Testis (tissue), 3 donors: ENCODE data around the gene SSTR5. TPM values are rescaled to one million over a fixed set of nuclear protein-coding genes. Genes with fewer than 3 reads are reported as not detected.

ENCODE experiments used
- DNase-seq: peaks from one replicate; pipeline ENCODE4 v3.0.0-alpha.2; 2019
- H3K27ac ChIP-seq, 2 donors: fragments of 200-600 bp; sonication (generic); one replicate each; pipeline ENCODE4 v1.5.1; 2019
- H3K27me3 ChIP-seq: fragments of 200-600 bp; sonication (generic); one replicate; pipeline ENCODE4 v1.5.1; 2019
- H3K36me3 ChIP-seq: fragments of 200-600 bp; sonication (generic); one replicate; pipeline ENCODE4 v1.5.1; 2017; ENCODE audit warnings: low read depth; ENCODE audit errors: missing control alignments
- H3K4me1 ChIP-seq: fragments of 200-600 bp; sonication (generic); one replicate; pipeline ENCODE4 v1.5.1; 2019
- H3K4me3 ChIP-seq, 2 donors: fragments of 200-600 bp; sonication (generic); one replicate each; pipeline ENCODE4 v1.5.1; 2017 to 2019
- H3K9me3 ChIP-seq: fragments of 200-600 bp; sonication (generic); one replicate; pipeline ENCODE4 v1.5.1; 2017
- CTCF ChIP-seq, 3 experiments: fragments of 450-650 bp in 2 of 3; fragments of 200-600 bp in 1 of 3; sonication (generic) in 1 of 3; IDR thresholded peaks; one replicate each; pipeline ENCODE4 v1.5.1; 2016 to 2019; ENCODE audit warnings: antibody characterized with exemption in 3 of 3, mild to moderate bottlenecking in 2 of 3, moderate library complexity in 1 of 3
- POLR2A ChIP-seq: fragments of 450-650 bp; IDR thresholded peaks from one replicate; pipeline ENCODE4 v1.6.1; 2017; ENCODE audit warnings: antibody characterized with exemption, mild to moderate bottlenecking, moderate library complexity
- WGBS, 2 donors: methylation state at CpG; one replicate each; pipeline ENCODE4 v1.1.5; 2018; 5-methylcytosine and 5-hydroxymethylcytosine counted together
- intact Hi-C: fragments of 100-400 bp; cut with DNase I; formaldehyde crosslinking; loops from one replicate; pipeline ENCODE4 v1.15.1; 2023; ENCODE audit warnings: low total_unique reads
- polyA plus RNA-seq: library from polyadenylated mRNA; stranded (reverse); fragments of 350-450 nt; fragmentation: Illumina TruSeq; extraction: RNeasy Lipid Tissue Mini Kit (QIAGEN cat#74804); gene quantifications from one replicate; pipeline ENCODE4 v1.2.3, GENCODE V29; 2014; ENCODE audit warnings: low read depth, low replicate concordance; ENCODE audit not compliant: insufficient read depth
- total RNA-seq, 2 donors: library from RNA; depleted of rRNA; stranded (reverse); fragments of >200 nt; gene quantifications; one replicate each; pipeline ENCODE4 v1.2.3, GENCODE V29; 2016

Gene SSTR5
- total and polyA plus RNA-seq, 3 donors from 2014 or later, result 0.31 TPM; not detected in 2

- Histone ChIP-seq H3K9me3 (no peaks in the 10 kb centered on the region), H3K36me3 (no peaks in the 10 kb centered on the region), H3K27me3 (no peaks in the 10 kb centered on the region), H3K4me3 (no peak overlapping the region), H3K27ac (no peak overlapping the region), H3K4me1 (no peaks in the 10 kb centered on the region)
- no peak for DNase-seq
- intact Hi-C loops, result no loop called here
- TF ChIP-seq CTCF (IDR thresholded peaks at IDR 0.05), result no peak
- no peak for TF ChIP-seq POLR2A
- 43 to 59% methylated on average over 8 to 32 of the region's 32 CpGs for WGBS, 2 donors
Observed at GRCh38 chr16:1070084-1070863, 2.3 kb upstream of the SSTR5 start.

- Histone ChIP-seq H3K4me3 (no peak overlapping the region), H3K36me3 (no peaks in the 10 kb centered on the region), H3K4me1 (no peaks in the 10 kb centered on the region), H3K9me3 (no peaks in the 10 kb centered on the region), H3K27ac (no peak overlapping the region), H3K27me3 (no peaks in the 10 kb centered on the region)
- intact Hi-C loops, result no loop called here
- WGBS, 2 donors, result 33 to 47% methylated on average over 1 to 16 of the region's 16 CpGs
- no peak for TF ChIP-seq POLR2A
- no peak for TF ChIP-seq CTCF (IDR thresholded peaks at IDR 0.05)
- DNase-seq, result no peak
Observed at GRCh38 chr16:1070864-1071408, 1.6 kb upstream of the SSTR5 start.

- DNase-seq, result no peak
- Histone ChIP-seq H3K36me3 (no peaks in the 10 kb centered on the region), H3K27me3 (no peaks in the 10 kb centered on the region), H3K27ac (no peak overlapping the region), H3K9me3 (no peaks in the 10 kb centered on the region), H3K4me3 (no peak overlapping the region), H3K4me1 (no peaks in the 10 kb centered on the region)
- intact Hi-C loops, result no loop called here
- TF ChIP-seq CTCF (IDR thresholded peaks at IDR 0.05), result no peak
- TF ChIP-seq POLR2A, result no peak
- WGBS, 2 donors, result 18 to 21% methylated on average over 19 to 30 of the region's 30 CpGs
Observed at GRCh38 chr16:1071561-1072225, 854 bp upstream of the SSTR5 start.

- 61% methylated on average over 12 of the region's 13 CpGs; no CpG with 5 or more reads in 1 of the 2 donors for WGBS, 2 donors
- intact Hi-C loops, result no loop called here
- no peak for DNase-seq
- Histone ChIP-seq H3K9me3 (no peaks in the 10 kb centered on the region), H3K4me1 (peaks cover 3% of the 10 kb centered on the region), H3K36me3 (no peaks in the 10 kb centered on the region), H3K4me3 (no peak overlapping the region), H3K27me3 (no peaks in the 10 kb centered on the region), H3K27ac (no peak overlapping the region)
- TF ChIP-seq POLR2A (no peak), CTCF (IDR thresholded peaks at IDR 0.05) (no peak)
Observed at GRCh38 chr16:1073262-1073558, 663 bp downstream of the SSTR5 start.
